ENCODE data around the gene IBTK. TPM values are rescaled to one million over a fixed set of nuclear protein-coding genes. Genes with fewer than 3 reads are reported as not detected.
"Not testable (repeated sequence)": the region's sequence is repeated elsewhere in the genome, so short reads cannot be mapped to it uniquely, and the experiment has no call there.

The IBTK gene
- total RNA-seq, 1 donor = 22.0 TPM

- Histone ChIP-seq H3K9me3 (ENCODE audit: low read depth, low read length) (no peaks in the 10 kb centered on the region), H3K4me3 (ENCODE audit: low read length) (no peak overlapping the region), H3K27me3 (ENCODE audit: insufficient read depth, low read length) (no peaks in the 10 kb centered on the region), H3K4me1 (ENCODE audit: insufficient read depth, low read length) (no peaks in the 10 kb centered on the region)
These were observed 31.0 kb downstream of the IBTK start for GRCh38 chr6:82216549-82216948.

DNA sequence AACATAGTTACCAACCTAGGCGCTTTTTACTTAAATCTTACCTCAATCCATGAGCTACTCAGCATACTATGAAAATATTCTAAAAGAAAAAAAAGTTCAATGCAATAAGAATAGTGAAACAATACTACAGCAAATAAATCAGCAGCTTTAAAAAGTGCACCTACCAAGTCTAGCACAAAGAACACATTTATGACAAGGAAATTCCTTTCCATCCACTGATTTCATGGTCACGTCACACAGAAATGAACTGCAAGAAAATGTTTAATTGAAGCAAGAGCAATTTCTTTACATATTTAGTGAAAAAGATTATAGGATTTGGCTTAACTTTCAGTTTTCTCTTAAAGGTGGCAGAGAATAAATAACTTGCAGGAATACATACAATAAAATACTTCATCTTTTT lies 36.2 kb downstream of the IBTK start:
- Histone ChIP-seq H3K4me1 (ENCODE audit: insufficient read depth, low read length) (no peaks in the 10 kb centered on the region), H3K27me3 (ENCODE audit: insufficient read depth, low read length) (no peaks in the 10 kb centered on the region), H3K4me3 (ENCODE audit: low read length) (no peak overlapping the region), H3K9me3 (ENCODE audit: low read depth, low read length) (no peaks in the 10 kb centered on the region)

GRCh38 chr6:82208913-82209312 lies 38.6 kb downstream of the IBTK start:
- Histone ChIP-seq H3K27me3 (ENCODE audit: insufficient read depth, low read length) (no peaks in the 10 kb centered on the region), H3K4me1 (ENCODE audit: insufficient read depth, low read length) (no peaks in the 10 kb centered on the region)

GRCh38 chr6:82205930-82206392 lies 41.6 kb downstream of the IBTK start:
- Histone ChIP-seq H3K4me1 (ENCODE audit: insufficient read depth, low read length) (no peaks in the 10 kb centered on the region), H3K27me3 (ENCODE audit: insufficient read depth, low read length) (no peaks in the 10 kb centered on the region), H3K4me3 (ENCODE audit: low read length) (no peak overlapping the region), H3K9me3 (ENCODE audit: low read depth, low read length) (no peaks in the 10 kb centered on the region)

More at GRCh38 chr6:82208913-82209312, 38.6 kb downstream of the IBTK start:
- no peak overlapping the region for H3K4me3 ChIP-seq (ENCODE audit: low read length)
- H3K9me3 ChIP-seq (ENCODE audit: low read depth, low read length) = no peaks in the 10 kb centered on the region

DNA sequence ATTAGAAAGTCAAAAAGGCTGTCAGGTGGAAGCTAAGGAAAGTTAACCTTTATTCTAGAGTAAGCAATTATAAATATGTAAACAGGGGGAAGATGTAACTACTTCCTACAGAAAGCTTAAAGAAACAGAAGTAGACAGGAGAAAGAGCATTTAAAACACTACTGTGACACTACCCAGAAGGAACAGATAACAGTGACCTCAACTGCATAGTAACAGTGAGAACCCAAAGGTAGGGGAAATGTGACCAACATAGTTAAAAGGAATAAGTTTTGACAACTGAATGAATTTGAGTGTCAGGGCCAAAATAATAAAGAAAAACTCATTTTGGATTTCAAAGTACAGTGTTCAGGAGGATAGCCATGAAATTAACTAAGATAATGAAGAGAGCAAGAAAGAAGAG lies 43.5 kb downstream of the IBTK start:
- no peaks in the 10 kb centered on the region for H3K27me3 ChIP-seq (ENCODE audit: insufficient read depth, low read length)
- no peak overlapping the region for H3K4me3 ChIP-seq (ENCODE audit: low read length)
- no peaks in the 10 kb centered on the region for H3K4me1 ChIP-seq (ENCODE audit: insufficient read depth, low read length)
- no peaks in the 10 kb centered on the region for H3K9me3 ChIP-seq (ENCODE audit: low read depth, low read length)

DNA sequence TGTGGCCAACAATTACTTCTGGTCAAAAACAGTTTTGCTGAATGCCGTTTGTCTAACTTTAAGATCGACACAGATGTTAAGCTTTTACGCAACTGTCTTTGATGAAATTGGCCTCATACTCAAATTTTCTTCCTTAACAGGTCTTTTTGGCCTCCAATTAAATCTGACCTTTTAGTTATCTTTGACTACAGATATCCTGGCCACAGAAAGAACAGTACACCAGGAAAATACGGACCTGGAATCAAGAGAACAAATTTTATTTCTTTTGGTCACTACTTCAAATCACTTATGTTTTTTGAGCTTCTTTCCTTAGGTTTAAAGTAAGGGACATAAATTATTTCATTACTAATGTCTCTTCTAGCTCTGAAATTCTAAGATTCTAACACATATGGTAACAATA lies 49.8 kb downstream of the IBTK start:
- Histone ChIP-seq H3K4me1 (ENCODE audit: insufficient read depth, low read length) (no peaks in the 10 kb centered on the region), H3K27me3 (ENCODE audit: insufficient read depth, low read length) (no peaks in the 10 kb centered on the region)

DNA sequence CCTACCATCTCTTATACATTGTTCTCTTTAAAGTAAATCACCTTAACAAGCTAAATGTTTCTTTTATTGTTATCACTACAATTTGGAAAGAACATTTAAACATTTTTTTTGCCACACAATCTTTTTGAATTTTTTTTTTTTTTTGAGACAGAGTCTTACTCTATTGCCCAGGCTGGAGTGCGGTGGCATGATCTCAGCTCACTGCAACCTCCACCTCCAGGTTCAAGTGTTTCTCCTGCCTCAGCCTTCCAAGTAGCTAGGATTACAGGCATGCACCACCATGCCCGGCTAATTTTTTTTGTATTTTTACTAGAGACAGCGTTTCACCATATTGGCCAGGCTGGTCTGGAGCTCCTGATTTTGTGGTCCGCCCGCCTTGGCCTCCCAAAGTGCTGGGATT lies 50.3 kb downstream of the IBTK start:
- H3K4me1 ChIP-seq (ENCODE audit: insufficient read depth, low read length); H3K9me3 ChIP-seq (ENCODE audit: low read depth, low read length); H3K4me3 ChIP-seq (ENCODE audit: low read length); H3K27me3 ChIP-seq (ENCODE audit: insufficient read depth, low read length): not testable (repeated sequence)

More for the DNA sequence above, 49.8 kb downstream of the IBTK start:
- no peak overlapping the region for H3K4me3 ChIP-seq (ENCODE audit: low read length)
- H3K9me3 ChIP-seq (ENCODE audit: low read depth, low read length) = no peaks in the 10 kb centered on the region

GRCh38 chr6:82196161-82196560 lies 51.4 kb downstream of the IBTK start:
- no peaks in the 10 kb centered on the region for H3K27me3 ChIP-seq (ENCODE audit: insufficient read depth, low read length)
- no peak overlapping the region for H3K4me3 ChIP-seq (ENCODE audit: low read length)
- no peaks in the 10 kb centered on the region for H3K9me3 ChIP-seq (ENCODE audit: low read depth, low read length)
- no peaks in the 10 kb centered on the region for H3K4me1 ChIP-seq (ENCODE audit: insufficient read depth, low read length)

DNA sequence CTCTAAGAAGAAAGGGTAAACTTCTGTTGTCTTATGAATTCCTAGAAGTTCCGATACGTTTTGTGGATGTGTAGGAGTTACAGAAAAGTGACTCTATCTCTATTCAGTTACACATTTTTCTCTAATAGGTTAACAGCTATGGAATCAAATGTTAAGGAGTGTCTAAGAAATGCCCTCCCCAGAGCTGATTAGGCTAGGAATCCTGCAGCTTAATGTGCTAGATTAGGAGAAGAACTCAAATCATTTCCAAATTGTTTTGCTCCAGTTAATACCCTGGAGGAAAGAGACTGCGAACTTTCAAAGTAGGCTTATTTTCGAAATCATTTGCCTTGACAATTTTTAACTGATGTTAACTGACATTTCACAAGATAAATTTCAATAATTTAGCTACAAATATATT lies 51.9 kb downstream of the IBTK start:
- Histone ChIP-seq H3K27me3 (ENCODE audit: insufficient read depth, low read length) (no peaks in the 10 kb centered on the region), H3K9me3 (ENCODE audit: low read depth, low read length) (no peaks in the 10 kb centered on the region), H3K4me1 (ENCODE audit: insufficient read depth, low read length) (no peaks in the 10 kb centered on the region), H3K4me3 (ENCODE audit: low read length) (no peak overlapping the region)

DNA sequence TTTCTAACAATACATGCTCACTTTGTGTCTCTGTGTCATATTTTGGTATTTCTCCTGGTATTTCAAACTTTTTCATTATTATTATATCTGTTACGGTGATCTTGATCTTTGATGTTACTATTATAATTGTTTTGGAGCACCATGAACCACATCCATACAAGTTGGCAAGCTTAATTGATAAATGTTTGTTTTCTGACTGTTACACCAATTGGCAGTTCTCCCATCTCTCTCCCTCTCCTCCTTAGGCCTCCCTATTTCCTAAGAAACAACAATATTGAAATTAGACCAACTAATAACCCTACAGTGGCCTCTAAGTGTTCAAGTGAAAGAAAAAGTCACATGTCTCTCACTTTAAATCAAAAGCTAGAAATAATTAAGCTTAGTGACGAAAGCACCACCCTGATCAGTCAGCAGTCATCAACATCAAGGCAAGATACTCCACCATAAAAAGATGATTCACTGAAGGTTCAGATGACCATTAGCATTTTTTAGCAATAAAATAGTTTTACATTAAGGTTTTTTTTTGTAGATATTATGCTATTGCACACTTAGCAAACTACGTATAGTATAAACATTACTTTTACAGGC lies 61.5 kb downstream of the IBTK start:
- Histone ChIP-seq H3K27me3 (ENCODE audit: insufficient read depth, low read length) (no peaks in the 10 kb centered on the region), H3K4me1 (ENCODE audit: insufficient read depth, low read length) (no peaks in the 10 kb centered on the region), H3K4me3 (ENCODE audit: low read length) (no peak overlapping the region)

GRCh38 chr6:82183642-82184282 lies 63.8 kb downstream of the IBTK start:
- no peaks in the 10 kb centered on the region for H3K4me1 ChIP-seq (ENCODE audit: insufficient read depth, low read length)
- H3K4me3 ChIP-seq (ENCODE audit: low read length) = no peak overlapping the region
- H3K9me3 ChIP-seq (ENCODE audit: low read depth, low read length) = no peaks in the 10 kb centered on the region

More for the DNA sequence above, 61.5 kb downstream of the IBTK start:
- H3K9me3 ChIP-seq (ENCODE audit: low read depth, low read length) = no peaks in the 10 kb centered on the region

GRCh38 chr6:82182756-82183155 lies 64.8 kb downstream of the IBTK start:
- Histone ChIP-seq H3K27me3 (ENCODE audit: insufficient read depth, low read length) (no peaks in the 10 kb centered on the region), H3K9me3 (ENCODE audit: low read depth, low read length) (no peaks in the 10 kb centered on the region), H3K4me1 (ENCODE audit: insufficient read depth, low read length) (no peaks in the 10 kb centered on the region), H3K4me3 (ENCODE audit: low read length) (no peak overlapping the region)

More at GRCh38 chr6:82183642-82184282, 63.8 kb downstream of the IBTK start:
- H3K27me3 ChIP-seq (ENCODE audit: insufficient read depth, low read length) = no peaks in the 10 kb centered on the region

DNA sequence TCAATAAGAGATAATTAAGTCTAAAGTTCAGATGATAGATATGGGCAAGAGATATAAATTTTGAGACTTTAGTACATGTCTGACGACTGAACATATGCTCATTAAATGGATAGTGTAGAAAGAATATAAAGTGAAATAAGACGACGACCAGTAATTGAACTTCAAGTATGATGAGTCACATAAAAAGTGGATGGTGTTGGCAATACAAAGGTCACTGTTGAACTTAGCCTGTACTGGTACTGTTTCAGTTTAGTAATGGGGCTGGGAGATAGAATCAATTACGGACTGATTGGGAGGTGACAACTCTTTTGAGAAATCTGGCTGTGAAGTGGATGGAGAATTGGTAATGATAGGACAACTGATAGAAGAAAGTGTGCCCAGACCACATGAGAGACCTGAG lies 68.1 kb downstream of the IBTK start:
- H3K9me3 ChIP-seq (ENCODE audit: low read depth, low read length) = no peaks in the 10 kb centered on the region
- no peak overlapping the region for H3K4me3 ChIP-seq (ENCODE audit: low read length)
- no peaks in the 10 kb centered on the region for H3K27me3 ChIP-seq (ENCODE audit: insufficient read depth, low read length)
- no peaks in the 10 kb centered on the region for H3K4me1 ChIP-seq (ENCODE audit: insufficient read depth, low read length)

DNA sequence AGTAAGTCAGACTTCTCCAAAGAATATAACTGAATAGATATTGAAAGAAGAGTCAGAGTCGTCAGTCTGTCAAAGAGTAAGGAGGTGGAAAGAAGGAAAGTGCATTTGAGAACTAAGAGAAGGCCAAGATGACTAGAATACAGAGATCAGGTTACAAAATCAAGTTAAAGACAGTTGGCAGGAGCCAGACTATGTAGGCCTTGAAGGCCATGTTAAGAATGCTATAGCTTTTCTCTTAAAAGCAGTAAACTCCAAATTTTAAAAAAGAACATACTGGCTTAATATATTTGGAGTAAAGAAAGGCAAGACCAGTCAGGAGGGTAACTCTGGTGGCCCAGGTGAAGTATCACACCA lies 68.8 kb downstream of the IBTK start:
- Histone ChIP-seq H3K4me3 (ENCODE audit: low read length) (no peak overlapping the region), H3K27me3 (ENCODE audit: insufficient read depth, low read length) (no peaks in the 10 kb centered on the region), H3K9me3 (ENCODE audit: low read depth, low read length) (no peaks in the 10 kb centered on the region), H3K4me1 (ENCODE audit: insufficient read depth, low read length) (no peaks in the 10 kb centered on the region)

DNA sequence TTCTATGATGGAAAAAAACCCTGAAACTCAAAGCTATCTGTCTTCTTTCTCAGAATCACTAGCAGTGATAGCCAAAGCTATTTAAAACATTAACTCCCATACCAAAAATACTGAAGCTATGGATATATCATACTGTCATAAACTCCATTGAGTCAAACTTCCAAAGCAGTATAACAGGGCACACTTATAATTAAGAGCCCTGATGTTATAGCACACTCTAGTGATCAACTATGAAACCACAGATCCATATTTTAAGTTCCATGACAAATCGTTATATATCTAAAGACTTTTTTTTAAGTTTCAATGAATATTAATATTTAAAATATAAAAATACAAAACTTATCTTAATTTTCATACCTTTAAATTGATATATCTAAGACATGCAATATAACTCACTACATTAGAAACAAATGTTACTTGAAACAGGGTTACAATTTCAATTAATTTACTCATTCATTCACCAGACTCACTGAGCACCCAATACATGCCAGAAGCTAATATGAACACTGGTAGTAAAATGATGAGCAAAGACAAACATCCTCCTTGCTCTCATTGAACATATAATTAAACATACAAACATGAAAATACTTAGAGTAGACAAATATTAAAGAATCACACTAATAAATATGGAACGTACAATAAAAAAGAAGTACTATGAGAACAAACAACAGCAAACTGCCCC lies 69.3 kb downstream of the IBTK start:
- Histone ChIP-seq H3K27me3 (ENCODE audit: insufficient read depth, low read length) (no peaks in the 10 kb centered on the region), H3K4me3 (ENCODE audit: low read length) (no peak overlapping the region), H3K4me1 (ENCODE audit: insufficient read depth, low read length) (no peaks in the 10 kb centered on the region), H3K9me3 (ENCODE audit: low read depth, low read length) (no peaks in the 10 kb centered on the region)

DNA sequence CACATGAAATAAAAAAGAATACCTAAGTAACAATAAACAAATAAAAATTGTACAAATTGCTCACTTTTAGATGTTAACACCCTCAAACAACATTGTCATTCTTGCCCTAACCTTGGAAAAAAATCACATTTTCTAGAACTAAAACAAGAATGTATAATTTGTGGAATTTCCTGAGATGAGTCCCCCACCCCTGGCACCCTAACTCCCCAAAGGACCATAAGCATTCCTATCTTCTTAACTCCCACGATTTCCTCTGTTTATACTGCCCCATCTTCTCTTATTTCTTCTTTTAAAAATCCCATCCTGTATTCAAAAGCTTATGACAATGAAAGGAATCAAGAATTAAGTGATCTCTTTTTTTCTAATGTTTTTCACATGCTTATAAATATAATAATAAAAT lies 70.9 kb downstream of the IBTK start:
- Histone ChIP-seq H3K9me3 (ENCODE audit: low read depth, low read length) (no peaks in the 10 kb centered on the region), H3K4me1 (ENCODE audit: insufficient read depth, low read length) (no peaks in the 10 kb centered on the region), H3K27me3 (ENCODE audit: insufficient read depth, low read length) (no peaks in the 10 kb centered on the region), H3K4me3 (ENCODE audit: low read length) (no peak overlapping the region)
